ENCODE measurements around the gene E2F6. TPM values are rescaled to one million over a fixed set of nuclear protein-coding genes. Genes with fewer than 3 reads are reported as not detected.

The E2F6 gene
- total and polyA plus RNA-seq, 2 of the 13 experiments (the other 11 are each of a cell fraction or from before 2014, with no cell fraction given), result 27.3 to 36.0 TPM

- TF ChIP-seq, protein P1, sequence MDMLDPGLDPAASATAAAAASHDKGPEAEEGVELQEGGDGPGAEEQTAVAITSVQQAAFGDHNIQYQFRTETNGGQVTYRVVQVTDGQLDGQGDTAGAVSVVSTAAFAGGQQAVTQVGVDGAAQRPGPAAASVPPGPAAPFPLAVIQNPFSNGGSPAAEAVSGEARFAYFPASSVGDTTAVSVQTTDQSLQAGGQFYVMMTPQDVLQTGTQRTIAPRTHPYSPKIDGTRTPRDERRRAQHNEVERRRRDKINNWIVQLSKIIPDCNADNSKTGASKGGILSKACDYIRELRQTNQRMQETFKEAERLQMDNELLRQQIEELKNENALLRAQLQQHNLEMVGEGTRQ (IDR thresholded peaks at IDR 0.05; ENCODE audit: low read depth, low read length), result no peak
- TF ChIP-seq, protein P1 (CRISPR knock-in tag; IDR thresholded peaks at IDR 0.05; ENCODE audit: borderline replicate concordance), result no peak
- TF ChIP-seq CERS6 (CRISPR knock-in tag; IDR thresholded peaks at IDR 0.05), result no peak
- no peak for TF ChIP-seq CSRNP2 (CRISPR knock-in tag; conservative IDR thresholded peaks at IDR 0.05; ENCODE audit: low read depth)
- no peak; the same call in 1 of the 2 replicates for TF ChIP-seq ZSCAN9 (CRISPR knock-in tag; IDR thresholded peaks at IDR 0.05; ENCODE audit: borderline replicate concordance)
- no peak for TF ChIP-seq CREM (IDR thresholded peaks at IDR 0.05)
- TF ChIP-seq CREM (CRISPR knock-in tag; IDR thresholded peaks at IDR 0.05), result no peak
- TF ChIP-seq ZSCAN22 (CRISPR knock-in tag; IDR thresholded peaks at IDR 0.05), result no peak
- TF ChIP-seq ZNF7 (CRISPR knock-in tag; IDR thresholded peaks at IDR 0.05), result no peak
- TF ChIP-seq ZBTB7A (CRISPR knock-in tag; IDR thresholded peaks at IDR 0.05), result no peak
- TF ChIP-seq RNF219 (CRISPR knock-in tag; IDR thresholded peaks at IDR 0.05), result no peak
- TF ChIP-seq DMTF1 (CRISPR knock-in tag; IDR thresholded peaks at IDR 0.05), result no peak
- TF ChIP-seq PCBP1 (IDR thresholded peaks at IDR 0.05; ENCODE audit: borderline replicate concordance, low read depth, low read length), result no peak
- TF ChIP-seq ZBTB49 (CRISPR knock-in tag; IDR thresholded peaks at IDR 0.05; ENCODE audit: borderline replicate concordance), result no peak
- TF ChIP-seq GMEB1 (CRISPR knock-in tag; IDR thresholded peaks at IDR 0.05; ENCODE audit: borderline replicate concordance), result no peak
Measured at GRCh38 chr2:11411768-11412448, 54.1 kb downstream of the E2F6 start (continued).

Data from HepG2 (cell line).